ENCODE results near the gene MMP3.
"Not testable (repeated sequence)": the region's sequence is repeated elsewhere in the genome, so short reads cannot be mapped to it uniquely, and the experiment has no call there.

Gene MMP3

GRCh38 chr11:102843489-102843888 is at the start of gene MMP3:
Gene MMP3 (minus strand): TSS chr11:102843609. CDS start chr11:102843546, 63 bp downstream.
- DNase-seq (ENCODE audit: low spot score) = no peak

GRCh38 chr11:102891736-102892135 is 48.3 kb upstream of the MMP3 start:
- DNase-seq (ENCODE audit: low spot score) = no peak

GRCh38 chr11:102886999-102887398 is 43.6 kb upstream of the MMP3 start:
- DNase-seq (ENCODE audit: low spot score) = no peak

- no peak for DNase-seq (ENCODE audit: low spot score)
Observed at GRCh38 chr11:102883141-102883540, 39.7 kb upstream of the MMP3 start.

- DNase-seq (ENCODE audit: low spot score) = no peak
Observed at GRCh38 chr11:102882389-102883024, 39.1 kb upstream of the MMP3 start.

GRCh38 chr11:102879801-102880200 is 36.4 kb upstream of the MMP3 start:
- no peak for DNase-seq (ENCODE audit: low spot score)

- no peak for DNase-seq (ENCODE audit: low spot score)
Observed at GRCh38 chr11:102878595-102878994, 35.2 kb upstream of the MMP3 start.

- no peak for DNase-seq (ENCODE audit: low spot score)
Observed at GRCh38 chr11:102874852-102875251, 31.4 kb upstream of the MMP3 start, which contains the start of gene MMP12. Gene MMP12 (minus strand): TSS chr11:102874982. CDS start chr11:102874937, 45 bp downstream.

GRCh38 chr11:102869354-102869964 is 26.1 kb upstream of the MMP3 start:
- DNase-seq (ENCODE audit: low spot score) = not testable (repeated sequence)

- no peak for DNase-seq (ENCODE audit: low spot score)
Observed at GRCh38 chr11:102868339-102868738, 24.9 kb upstream of the MMP3 start.

- no peak for DNase-seq (ENCODE audit: low spot score)
Observed at GRCh38 chr11:102864724-102865123, 21.3 kb upstream of the MMP3 start.

GRCh38 chr11:102853956-102854355 is 10.5 kb upstream of the MMP3 start:
- DNase-seq (ENCODE audit: low spot score) = no peak

GRCh38 chr11:102853055-102853454 is 9.6 kb upstream of the MMP3 start:
- DNase-seq (ENCODE audit: low spot score) = no peak

- DNase-seq (ENCODE audit: low spot score) = no peak
Observed at GRCh38 chr11:102850973-102851745, 7.8 kb upstream of the MMP3 start.

GRCh38 chr11:102849311-102849710 is 5.9 kb upstream of the MMP3 start:
- no peak for DNase-seq (ENCODE audit: low spot score)

- no peak for DNase-seq (ENCODE audit: low spot score)
Observed at GRCh38 chr11:102846292-102846691, 2.9 kb upstream of the MMP3 start.

GRCh38 chr11:102842930-102843329 is 479 bp downstream of the MMP3 start:
- DNase-seq (ENCODE audit: low spot score) = no peak

- no peak for DNase-seq (ENCODE audit: low spot score)
Observed at GRCh38 chr11:102840018-102840417, 3.4 kb downstream of the MMP3 start.

GRCh38 chr11:102837646-102838045 is 5.8 kb downstream of the MMP3 start:
- DNase-seq (ENCODE audit: low spot score) = no peak

GRCh38 chr11:102837156-102837555 is 6.3 kb downstream of the MMP3 start:
- DNase-seq (ENCODE audit: low spot score) = no peak

- no peak for DNase-seq (ENCODE audit: low spot score)
Observed at GRCh38 chr11:102836290-102836875, 7.0 kb downstream of the MMP3 start.

GRCh38 chr11:102833731-102834130 is 9.7 kb downstream of the MMP3 start:
- no peak for DNase-seq (ENCODE audit: low spot score)

- no peak for DNase-seq (ENCODE audit: low spot score)
Observed at GRCh38 chr11:102832612-102833011, 10.8 kb downstream of the MMP3 start.
